ENCODE measurements around the gene C1QTNF9.

GRCh38 chr13:24353736-24354135 is 44.4 kb downstream of the C1QTNF9 start:
- no peak for TF ChIP-seq CTCF (IDR thresholded peaks at IDR 0.05)
- TF ChIP-seq POLR2A (IDR thresholded peaks at IDR 0.05): no peak

All from right lobe of liver (tissue), 4 donors.